ENCODE results near the gene KCNS1.

GRCh38 chr20:45070932-45071632 lies 29.8 kb downstream of the KCNS1 start:
- no peak for TF ChIP-seq RFX5 (IDR thresholded peaks at IDR 0.05)
- no peak for TF ChIP-seq CTCF (IDR thresholded peaks at IDR 0.05)
- TF ChIP-seq HOXA7 (CRISPR knock-in tag; IDR thresholded peaks at IDR 0.05), result no peak
- no peak for TF ChIP-seq ESRRA (IDR thresholded peaks at IDR 0.05; ENCODE audit: borderline replicate concordance, low read length)

All from A549 (cell line).